Hypothalamus (tissue), 51 donors: ENCODE data around the gene KAT6B.
"Not testable (repeated sequence)": the region's sequence is repeated elsewhere in the genome, so short reads cannot be mapped to it uniquely, and the experiment has no call there.

Source experiments
- DNase-seq, 51 donors: peaks; one replicate each; lab custom pipeline; 2025; lab: John Stamatoyannopoulos, UW

Gene KAT6B

GRCh38 chr10:74913377-74913979, 87.1 kb downstream of the KAT6B start:
- DNase-seq = no peak

GRCh38 chr10:74916283-74916682, 89.9 kb downstream of the KAT6B start:
- DNase-seq = no peak

- DNase-seq = no peak
These were observed 91.2 kb downstream of the KAT6B start for GRCh38 chr10:74917481-74918077.

GRCh38 chr10:74919671-74920070, 93.3 kb downstream of the KAT6B start:
- DNase-seq = no peak

- not testable (repeated sequence) for DNase-seq
These were observed 94.7 kb downstream of the KAT6B start for GRCh38 chr10:74921070-74921469.

- no peak for DNase-seq
These were observed 95.3 kb downstream of the KAT6B start for GRCh38 chr10:74921744-74922143.

- no peak for DNase-seq
These were observed 96.5 kb downstream of the KAT6B start for GRCh38 chr10:74922921-74923320.

GRCh38 chr10:74923556-74923955, 97.2 kb downstream of the KAT6B start:
- no peak for DNase-seq

- peak in 1 of 51 donors; percentile 24 for DNase-seq
These were observed 98.0 kb downstream of the KAT6B start for GRCh38 chr10:74924251-74924963.

- no peak for DNase-seq
These were observed 98.9 kb downstream of the KAT6B start for GRCh38 chr10:74925291-74925690.

- peak in 2 of 51 donors; percentile 9 to 11 for DNase-seq
These were observed 99.3 kb downstream of the KAT6B start for GRCh38 chr10:74925708-74926107.

GRCh38 chr10:74926791-74927585, 100.6 kb downstream of the KAT6B start:
- DNase-seq = peak in 6 of 51 donors; percentile 6 to 78 (median 14)

GRCh38 chr10:74927701-74928100, 101.3 kb downstream of the KAT6B start:
- DNase-seq = peak in 1 of 51 donors; percentile 46

GRCh38 chr10:74928742-74929191, 102.4 kb downstream of the KAT6B start:
- DNase-seq = no peak

- no peak for DNase-seq
These were observed 102.8 kb downstream of the KAT6B start for GRCh38 chr10:74929197-74929596.

- DNase-seq = peak in 10 of 51 donors; percentile 6 to 71 (median 22)
These were observed 104.6 kb downstream of the KAT6B start for GRCh38 chr10:74930965-74931364.

GRCh38 chr10:74932648-74933047, 106.2 kb downstream of the KAT6B start:
- peak in 29 of 51 donors; percentile 6 to 73 (median 36) for DNase-seq

- no peak for DNase-seq
These were observed 107.9 kb downstream of the KAT6B start for GRCh38 chr10:74934100-74934812.

- DNase-seq = no peak
These were observed 110.3 kb downstream of the KAT6B start for GRCh38 chr10:74936577-74937265.
